ENCODE results near the gene TATDN3. TPM values are rescaled to one million over a fixed set of nuclear protein-coding genes. Genes with fewer than 3 reads are reported as not detected.

TATDN3 gene
- polyA plus RNA-seq, 1 experiment: 16.3 TPM

- H3K27me3 ChIP-seq (ENCODE audit: control insufficient read depth, insufficient read depth, low read length): no peaks in the 10 kb centered on the region
- H3K4me3 ChIP-seq (ENCODE audit: low read depth, low read length): no peak overlapping the region
- H3K9me3 ChIP-seq (ENCODE audit: control insufficient read depth, insufficient read depth, low read length): no peaks in the 10 kb centered on the region
- no peak overlapping the region for H3K27ac ChIP-seq (ENCODE audit: low read depth, low read length)
- CTCF ChIA-PET: interaction anchor here (0.7 to 4.1 kb wide), 15 partner anchors 8 to 325 kb away, joined by 3 to 75 read pairs (median 9); partner anchors contain the start of genes ATF3, BATF3, NSL1 and TATDN3
- no peak for TF ChIP-seq CTCF (IDR thresholded peaks at IDR 0.05; ENCODE audit: low read depth, low read length)
- POLR2A ChIA-PET: no interaction called here
- no peak for DNase-seq (ENCODE audit: low read depth, low spot score)
Measured at GRCh38 chr1:212781225-212781624, 10.5 kb upstream of the TATDN3 start.

- H3K27ac ChIP-seq (ENCODE audit: low read depth, low read length): no peak overlapping the region
- ChIA-PET POLR2A (no interaction called here), CTCF (interaction anchor here (0.9 to 4.1 kb wide), 20 partner anchors 8 to 327 kb away, joined by 3 to 75 read pairs (median 5); partner anchors contain the start of genes ATF3, BATF3, NSL1 and TATDN3)
- no peak overlapping the region for H3K4me3 ChIP-seq (ENCODE audit: low read depth, low read length)
- no peak for DNase-seq (ENCODE audit: low read depth, low spot score)
- no peaks in the 10 kb centered on the region for H3K27me3 ChIP-seq (ENCODE audit: control insufficient read depth, insufficient read depth, low read length)
- H3K9me3 ChIP-seq (ENCODE audit: control insufficient read depth, insufficient read depth, low read length): no peaks in the 10 kb centered on the region
- TF ChIP-seq CTCF (IDR thresholded peaks at IDR 0.05; ENCODE audit: low read depth, low read length): peak; percentile 65
Measured at GRCh38 chr1:212782422-212783154, 9.1 kb upstream of the TATDN3 start.

GRCh38 chr1:212783976-212784375 is 7.7 kb upstream of the TATDN3 start:
- CTCF ChIA-PET: interaction anchor here (0.6 to 4.1 kb wide), 6 partner anchors 9 to 307 kb away, joined by 3 to 75 read pairs (median 3); no protein-coding TSS in a partner anchor
- H3K9me3 ChIP-seq (ENCODE audit: control insufficient read depth, insufficient read depth, low read length): no peaks in the 10 kb centered on the region
- no peaks in the 10 kb centered on the region for H3K27me3 ChIP-seq (ENCODE audit: control insufficient read depth, insufficient read depth, low read length)
- TF ChIP-seq CTCF (IDR thresholded peaks at IDR 0.05; ENCODE audit: low read depth, low read length): no peak
- no peak overlapping the region for H3K4me3 ChIP-seq (ENCODE audit: low read depth, low read length)
- DNase-seq (ENCODE audit: low read depth, low spot score): no peak
- no peak overlapping the region for H3K27ac ChIP-seq (ENCODE audit: low read depth, low read length)
- POLR2A ChIA-PET: no interaction called here

- Histone ChIP-seq H3K27me3 (ENCODE audit: control insufficient read depth, insufficient read depth, low read length) (no peaks in the 10 kb centered on the region), H3K9me3 (ENCODE audit: control insufficient read depth, insufficient read depth, low read length) (no peaks in the 10 kb centered on the region), H3K27ac (ENCODE audit: low read depth, low read length) (no peak overlapping the region), H3K4me3 (ENCODE audit: low read depth, low read length) (no peak overlapping the region)
- no peak for TF ChIP-seq CTCF (IDR thresholded peaks at IDR 0.05; ENCODE audit: low read depth, low read length)
- DNase-seq (ENCODE audit: low read depth, low spot score): no peak
- POLR2A ChIA-PET: no interaction called here
- CTCF ChIA-PET: interaction anchor here (1.1 to 2.2 kb wide), 2 partner anchors 121 to 330 kb away, joined by 3 to 19 read pairs; no protein-coding TSS in a partner anchor
Measured at GRCh38 chr1:212785871-212786270, 5.8 kb upstream of the TATDN3 start.

- H3K27me3 ChIP-seq (ENCODE audit: control insufficient read depth, insufficient read depth, low read length): no peaks in the 10 kb centered on the region
- ChIA-PET POLR2A (interaction anchor here (1.0 to 1.4 kb wide), 4 partner anchors 123 to 223 kb away, joined by 3 to 6 read pairs (median 4); partner anchors contain the start of gene ATF3), CTCF (interaction anchor here (0.7 to 2.7 kb wide), 6 partner anchors 9 to 335 kb away, joined by 3 to 20 read pairs (median 6); no protein-coding TSS in a partner anchor)
- H3K4me3 ChIP-seq (ENCODE audit: low read depth, low read length): peak overlapping the region; percentile 98
- no peak for DNase-seq (ENCODE audit: low read depth, low spot score)
- peak overlapping the region; percentile 21 for H3K27ac ChIP-seq (ENCODE audit: low read depth, low read length)
- H3K9me3 ChIP-seq (ENCODE audit: control insufficient read depth, insufficient read depth, low read length): no peaks in the 10 kb centered on the region
- TF ChIP-seq CTCF (IDR thresholded peaks at IDR 0.05; ENCODE audit: low read depth, low read length): no peak
Measured at GRCh38 chr1:212791261-212791675, 426 bp upstream of the TATDN3 start.

Data from AG04450 (cell line).